GM18861 (cell line): ENCODE results near the gene ULK4.
"Not testable (repeated sequence)": the region's sequence is repeated elsewhere in the genome, so short reads cannot be mapped to it uniquely, and the experiment has no call there.

Source experiments
- ATAC-seq: cut with Tn5 transposase; IDR thresholded peaks from one replicate; pipeline ENCODE4 v1.9.1; 2021; ENCODE audit not compliant: unreplicated experiment

Gene ULK4

DNA sequence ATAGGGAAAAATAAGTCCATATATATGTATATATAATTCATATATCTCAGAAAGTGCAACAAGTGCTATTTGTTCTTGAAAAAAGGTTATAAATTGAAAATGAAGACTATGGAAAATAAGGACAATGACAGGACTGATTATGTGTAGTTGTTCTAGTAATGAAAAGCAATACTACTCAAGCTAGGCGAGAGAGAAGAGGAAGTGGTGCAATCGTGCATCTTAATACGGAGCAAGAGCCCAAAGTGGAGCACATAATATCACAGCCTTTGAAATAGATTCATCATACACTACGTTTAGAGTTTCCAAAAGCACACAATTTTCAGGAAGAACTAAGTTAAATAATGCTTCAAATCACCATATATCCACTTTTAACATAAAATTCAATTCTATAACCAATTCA is 87.9 kb downstream of the ULK4 start:
- ATAC-seq = no peak

DNA sequence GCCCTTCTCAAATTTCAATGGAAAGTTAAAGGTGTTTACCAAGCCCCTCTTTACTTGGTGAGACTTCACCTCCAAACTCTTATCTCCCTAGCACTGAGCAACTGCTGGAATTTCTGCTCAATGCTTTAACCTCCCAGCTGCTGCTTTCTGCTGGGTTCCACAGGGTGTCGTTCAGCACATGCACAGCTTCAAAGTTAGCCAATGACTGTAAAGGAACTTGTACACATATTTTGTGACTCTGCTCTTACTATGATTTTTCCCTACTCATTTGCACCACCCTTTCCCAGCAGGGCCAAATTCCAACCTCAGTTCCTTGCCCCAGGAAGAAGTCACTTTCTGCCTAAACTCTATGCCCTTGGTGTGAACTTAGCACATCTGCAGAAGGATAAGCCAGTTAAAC is 89.7 kb downstream of the ULK4 start:
- no peak for ATAC-seq

DNA sequence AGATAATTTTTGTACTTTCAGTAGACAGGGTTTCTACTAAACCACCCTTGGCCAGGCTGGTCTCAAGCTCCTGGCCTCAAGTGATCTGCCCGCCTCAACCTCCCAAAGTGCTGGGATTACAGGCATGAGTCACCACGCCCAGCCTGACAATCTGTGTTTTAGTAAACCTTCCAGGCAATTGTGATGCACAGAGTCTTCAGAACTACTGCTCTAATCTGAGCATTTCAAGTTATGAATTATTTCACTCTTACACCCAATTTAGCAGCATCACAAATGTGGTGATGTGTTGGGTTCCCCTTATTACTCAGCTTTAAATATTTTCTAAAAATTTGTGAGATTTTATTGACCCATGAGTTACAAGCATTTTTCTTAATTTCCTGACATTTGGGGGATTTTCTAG is 94.4 kb downstream of the ULK4 start:
- no peak for ATAC-seq

DNA sequence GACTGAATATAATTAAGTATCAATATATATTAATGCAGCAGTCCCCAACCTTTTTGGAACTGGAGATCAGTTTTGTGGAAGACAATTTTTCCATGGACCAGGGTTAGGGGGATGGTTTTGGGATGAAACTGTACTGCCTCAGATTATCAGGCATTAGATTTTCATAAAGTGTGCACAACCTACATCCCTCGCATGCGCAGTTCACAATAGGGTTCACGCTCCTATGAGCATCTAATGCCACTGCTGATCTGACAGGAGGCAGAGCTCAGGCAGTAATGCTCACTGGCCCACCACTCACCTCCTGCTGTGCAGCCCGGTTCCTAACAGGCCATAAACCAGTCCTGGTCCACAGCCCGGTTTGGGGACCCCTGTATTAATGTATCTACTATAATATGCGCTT is 95.6 kb downstream of the ULK4 start:
- no peak for ATAC-seq

DNA sequence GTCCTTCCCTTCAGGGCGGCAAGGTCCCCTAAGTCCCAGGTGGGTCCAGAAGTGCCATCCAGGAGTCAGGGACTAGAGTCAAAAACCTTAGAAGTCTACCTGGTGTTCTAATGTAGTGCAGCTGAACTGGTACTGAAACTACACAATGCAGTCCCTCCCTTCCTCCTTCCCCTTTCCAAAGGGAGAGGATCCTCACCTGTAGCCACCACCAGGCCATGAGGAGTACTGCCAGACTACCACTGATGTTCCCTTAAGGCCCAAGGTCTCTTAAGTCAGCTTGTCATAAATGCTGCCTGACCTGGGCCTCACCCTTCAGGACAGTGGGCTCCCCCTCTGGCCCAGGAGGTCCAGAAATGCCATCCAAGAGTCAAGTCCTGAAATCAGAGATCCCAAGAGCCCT is 98.9 kb downstream of the ULK4 start:
- ATAC-seq = no peak

DNA sequence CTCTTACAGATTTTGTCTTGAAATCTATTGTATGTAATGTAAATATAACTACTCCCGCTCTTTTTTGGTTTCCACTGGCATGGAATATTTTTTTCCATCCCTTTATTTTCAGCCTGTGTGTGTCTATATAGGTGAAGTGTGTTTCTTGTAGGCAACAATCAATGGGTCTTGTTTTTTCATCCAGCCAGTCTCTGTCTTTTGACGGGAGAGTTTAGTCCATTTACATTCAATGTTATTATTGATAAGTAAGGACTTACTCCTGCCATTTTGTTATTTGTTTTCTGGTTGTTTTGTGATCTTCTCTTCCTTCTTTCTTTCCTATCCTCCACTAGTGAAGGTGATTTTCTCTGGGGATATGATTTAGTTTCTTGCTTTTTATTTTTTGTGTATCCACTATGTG is 101.4 kb downstream of the ULK4 start:
- ATAC-seq = not testable (repeated sequence)

DNA sequence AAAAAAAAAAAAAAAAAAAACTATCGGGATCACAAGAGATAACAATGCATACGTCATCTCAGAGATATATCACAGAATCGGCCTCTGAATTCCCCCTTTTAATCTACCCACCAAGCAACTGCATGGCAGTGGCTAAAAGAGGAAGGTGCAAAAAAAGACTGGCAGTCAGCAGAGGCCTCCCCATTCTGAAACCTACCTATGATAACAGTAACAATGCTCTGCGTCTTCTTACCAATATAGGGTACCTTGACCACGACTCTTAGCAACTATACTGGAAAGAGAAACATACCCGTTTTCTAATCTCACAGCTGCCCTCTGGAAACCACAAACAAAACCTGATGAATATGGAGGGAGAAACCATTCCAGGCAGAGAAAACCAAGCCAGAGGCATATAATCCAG is 106.9 kb downstream of the ULK4 start:
- no peak for ATAC-seq

DNA sequence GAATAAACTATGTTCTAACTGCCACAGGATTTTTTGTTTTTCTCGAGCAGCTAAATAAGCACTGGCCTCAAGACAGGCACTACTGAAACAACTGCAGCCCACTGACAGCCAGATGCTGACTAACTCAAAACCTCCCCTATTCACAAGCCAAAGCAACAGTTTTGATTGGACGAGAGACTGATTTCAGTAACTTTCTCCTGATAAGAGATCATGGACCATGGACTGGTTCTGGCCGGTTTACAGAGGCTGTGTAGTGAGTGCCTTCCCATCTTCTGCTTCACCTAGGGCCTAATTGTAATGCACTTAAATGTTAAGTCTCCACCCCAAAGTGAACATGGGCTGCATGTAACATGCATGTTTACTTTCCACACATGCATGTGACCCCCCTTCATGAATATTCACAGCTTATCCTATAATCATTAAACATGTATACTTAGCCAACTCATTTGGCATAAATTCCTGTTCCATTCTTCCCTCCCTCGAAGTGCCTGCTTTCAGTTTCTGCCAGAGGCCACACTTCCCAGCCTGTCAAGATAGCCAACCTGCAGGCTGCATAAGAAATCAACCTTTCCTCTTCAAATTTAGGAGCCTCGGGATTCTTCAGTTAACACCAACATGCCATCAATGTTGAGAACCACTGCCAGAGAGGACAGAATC is 108.2 kb downstream of the ULK4 start:
- no peak for ATAC-seq

DNA sequence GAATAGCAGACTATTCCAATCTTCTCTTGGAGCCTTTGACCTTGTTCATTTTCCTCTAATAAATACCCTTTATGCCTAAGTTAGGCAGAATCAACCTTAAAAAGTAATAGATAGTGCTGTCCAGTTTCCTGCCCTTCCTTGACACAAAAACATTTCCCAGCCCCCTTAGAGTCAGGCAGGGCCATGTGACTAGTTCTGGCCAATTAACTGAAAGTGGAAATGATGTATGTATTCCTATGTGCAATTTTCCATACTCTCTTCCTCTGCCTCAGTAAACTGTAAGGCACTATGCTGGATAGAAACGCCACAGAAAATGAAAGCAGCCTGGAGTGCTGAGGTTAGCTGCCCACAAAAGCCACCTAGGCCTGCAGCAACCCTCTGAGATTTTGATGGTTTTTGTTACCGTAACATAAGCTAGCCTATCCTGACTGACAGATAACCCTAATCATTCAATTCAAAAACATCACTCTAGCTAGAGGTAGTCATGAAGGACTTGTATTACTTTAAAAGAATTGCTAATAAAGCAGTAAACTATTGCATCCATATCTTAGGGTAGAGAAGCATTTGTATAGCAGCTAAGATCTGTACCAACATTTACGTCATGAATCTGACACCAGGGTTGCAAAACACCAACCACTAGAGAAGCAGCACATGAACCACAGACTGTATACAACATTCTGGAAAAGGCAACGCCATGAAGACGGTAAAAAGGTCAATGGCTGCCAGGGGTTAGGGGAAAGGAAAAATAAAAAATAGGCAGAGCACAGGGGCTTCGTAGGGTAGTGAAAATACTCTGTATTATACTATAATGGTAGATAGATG is 112.9 kb downstream of the ULK4 start:
- ATAC-seq = no peak

DNA sequence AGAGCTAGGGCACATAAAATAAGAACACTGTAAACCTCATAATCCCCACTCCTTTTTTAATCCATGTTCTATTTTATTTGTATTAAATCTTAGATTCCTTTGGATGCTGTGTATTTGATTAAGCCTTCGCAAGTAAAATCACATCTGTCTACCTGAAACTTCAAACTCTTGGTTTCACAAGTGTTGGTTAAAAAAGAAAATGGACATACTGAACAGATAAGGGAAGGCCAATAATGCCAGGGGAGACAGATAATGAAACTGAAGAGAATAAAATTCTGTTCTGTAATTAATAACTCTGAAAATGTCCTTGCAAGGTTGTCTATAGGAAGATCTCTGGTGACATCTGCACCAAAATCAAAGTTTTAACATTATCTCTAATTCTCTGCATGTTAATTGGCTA is 114.2 kb downstream of the ULK4 start:
- no peak for ATAC-seq

DNA sequence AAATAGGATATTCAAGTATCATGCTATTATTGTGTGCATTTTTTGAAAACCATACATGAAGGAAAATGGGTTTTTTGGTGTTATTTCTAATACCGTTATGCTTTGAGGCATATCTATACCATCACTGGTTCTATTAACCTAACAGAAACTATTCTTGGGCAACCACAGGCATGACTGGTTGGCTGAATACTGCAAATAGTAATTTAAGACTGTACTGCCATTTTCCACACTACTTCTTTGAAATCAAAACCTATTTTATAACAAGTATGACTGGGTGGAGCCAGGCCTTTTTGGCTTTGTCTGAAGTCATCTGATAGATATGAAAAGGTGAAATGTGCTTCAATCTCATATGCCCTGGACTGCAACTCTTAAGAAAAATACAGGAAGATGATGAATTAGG is 115.1 kb downstream of the ULK4 start:
- peak; percentile 69 for ATAC-seq

DNA sequence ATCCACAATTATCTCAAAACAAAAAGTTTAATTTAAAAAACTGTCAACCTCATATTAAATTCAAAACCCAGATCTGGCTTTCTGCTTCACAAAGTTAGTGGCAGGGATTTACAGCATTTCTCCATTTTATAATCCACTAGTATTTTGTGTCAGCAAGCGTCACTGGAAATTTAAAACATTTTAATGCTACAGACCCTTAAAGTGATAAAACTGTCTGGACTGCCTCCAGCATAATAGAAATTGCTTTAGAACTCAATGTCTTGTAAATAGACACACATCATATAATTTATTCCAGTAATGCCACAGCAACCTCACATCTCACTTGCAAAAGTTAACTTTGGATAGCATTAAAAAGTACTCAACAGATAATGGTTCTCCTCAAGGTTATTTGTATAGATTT is 116.1 kb downstream of the ULK4 start:
- ATAC-seq = no peak

DNA sequence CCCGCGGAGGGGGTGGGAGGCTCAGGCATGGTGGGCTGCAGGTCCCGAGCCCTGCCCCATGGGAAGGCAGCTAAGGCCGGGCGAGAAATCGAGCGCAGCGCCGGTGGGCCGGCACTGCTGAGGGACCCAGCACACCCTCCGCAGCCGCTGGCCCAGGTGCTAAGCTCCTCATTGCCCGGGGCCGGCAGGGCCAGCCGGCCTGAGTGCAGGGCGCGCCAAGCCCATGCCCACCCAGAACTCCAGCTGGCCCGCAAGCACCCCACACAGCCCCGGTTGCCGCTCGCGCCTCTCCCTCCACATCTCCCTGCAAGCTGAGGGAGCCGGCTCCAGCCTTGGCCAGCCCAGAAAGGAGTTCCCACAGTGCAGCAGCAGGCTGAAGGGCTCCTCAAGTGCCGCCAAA is 117.6 kb downstream of the ULK4 start:
- ATAC-seq = not testable (repeated sequence)

DNA sequence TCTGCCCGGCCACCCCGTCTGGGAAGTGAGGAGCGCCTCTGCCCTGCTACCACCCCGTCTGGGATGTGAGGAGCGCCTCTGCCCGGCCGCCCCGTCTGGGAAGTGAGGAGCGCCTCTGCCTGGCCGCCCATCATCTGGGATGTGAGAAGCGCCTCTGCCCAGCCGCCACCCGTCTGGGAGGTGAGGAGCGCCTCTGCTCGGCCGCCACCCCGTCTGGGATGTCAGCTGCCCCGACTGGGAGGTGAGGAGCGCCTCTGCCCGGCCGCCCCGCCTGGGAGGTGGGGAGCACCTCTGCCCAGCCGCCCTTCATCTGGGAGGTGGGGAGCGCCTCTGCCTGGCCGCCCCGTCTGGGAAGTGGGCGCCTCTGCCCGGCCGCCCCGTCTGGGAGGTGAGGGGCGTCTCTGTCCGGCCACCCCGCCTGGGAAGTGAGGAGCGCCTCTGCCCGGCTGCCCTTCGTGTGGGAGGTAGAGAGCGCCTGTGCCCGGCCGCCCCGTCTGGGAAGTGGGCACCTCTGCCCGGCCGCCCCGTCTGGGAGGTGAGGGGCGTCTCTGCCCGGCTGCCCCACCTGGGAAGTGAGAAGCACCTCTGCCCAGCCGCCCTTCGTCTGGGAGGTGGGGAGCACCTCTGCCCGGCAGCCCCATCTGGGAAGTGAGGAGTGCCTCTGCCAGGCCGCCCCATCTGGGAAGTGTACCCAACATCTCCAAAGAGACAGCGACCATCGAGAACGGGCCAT is 120.8 kb downstream of the ULK4 start:
- not testable (repeated sequence) for ATAC-seq

DNA sequence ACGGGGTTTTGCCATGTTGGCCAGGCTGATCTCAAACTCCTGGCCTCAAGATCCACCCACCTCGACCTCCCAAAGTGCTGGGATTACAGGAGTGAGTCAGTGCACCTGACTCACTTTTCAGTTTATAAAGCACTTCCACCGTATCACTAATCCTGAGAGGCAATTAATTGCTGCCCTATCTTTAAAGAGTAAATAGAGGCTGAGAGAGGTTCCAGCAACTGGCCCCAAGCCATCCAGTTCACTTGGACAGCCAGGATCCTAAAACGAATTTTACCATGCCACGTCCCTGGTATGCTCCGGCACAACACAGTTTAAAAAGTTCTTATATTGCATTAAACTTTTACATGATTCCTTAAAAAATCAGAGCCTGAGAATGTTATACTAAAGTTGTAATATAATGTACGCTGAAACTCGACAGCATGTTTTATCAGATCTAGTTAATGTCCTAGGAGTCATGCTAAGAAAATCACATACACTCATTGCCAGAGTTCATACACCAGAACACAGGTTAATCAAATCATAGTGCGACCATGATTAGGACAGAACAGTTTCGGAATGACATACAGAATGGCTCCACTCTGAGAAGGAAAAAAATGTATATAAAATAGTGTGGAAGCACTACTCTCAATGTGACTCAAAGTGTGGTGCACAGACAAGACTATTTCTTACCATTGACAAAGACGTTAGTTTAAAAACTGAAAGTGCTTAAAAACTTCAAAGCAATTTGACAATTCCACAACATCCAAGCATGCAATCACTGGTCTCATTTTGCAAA is 125.4 kb downstream of the ULK4 start:
- no peak for ATAC-seq

DNA sequence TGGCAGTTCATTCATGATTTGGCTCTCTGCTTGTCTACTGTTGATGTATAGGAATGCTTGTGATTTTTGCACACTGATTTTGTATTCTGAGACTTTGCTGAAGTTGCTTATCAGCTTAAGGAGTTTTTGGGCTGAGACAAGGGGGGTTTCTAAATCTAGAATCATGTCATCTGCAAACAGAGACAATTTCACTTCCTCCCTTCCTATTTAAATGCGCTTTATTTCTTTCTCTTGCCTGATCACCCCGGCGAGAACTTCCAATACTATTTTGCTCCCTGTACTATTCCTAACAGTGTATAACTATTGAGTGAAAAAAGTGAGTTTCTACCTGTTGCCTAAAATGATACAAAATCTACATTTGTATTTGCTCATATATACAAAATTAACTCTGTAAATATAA is 128.3 kb downstream of the ULK4 start:
- no peak for ATAC-seq

DNA sequence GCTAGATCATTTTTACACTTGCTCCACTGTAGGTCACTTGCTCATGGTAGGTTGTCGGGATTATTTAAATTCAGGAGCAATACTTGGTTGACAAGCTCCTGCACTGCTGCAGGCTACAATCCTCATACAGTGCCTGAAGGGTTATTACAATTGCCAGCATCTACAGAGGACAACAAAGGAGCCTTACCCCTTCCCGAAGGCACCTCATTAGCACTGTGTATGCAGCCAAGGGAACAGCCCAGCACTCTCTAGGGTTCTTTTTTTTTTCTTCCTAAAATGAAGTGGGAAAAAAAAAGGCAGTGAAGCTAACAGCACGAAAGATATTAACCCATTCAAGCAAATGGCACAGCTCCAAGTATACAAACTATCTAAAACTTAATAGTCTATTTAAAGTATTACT is 142.7 kb downstream of the ULK4 start:
- ATAC-seq = no peak

DNA sequence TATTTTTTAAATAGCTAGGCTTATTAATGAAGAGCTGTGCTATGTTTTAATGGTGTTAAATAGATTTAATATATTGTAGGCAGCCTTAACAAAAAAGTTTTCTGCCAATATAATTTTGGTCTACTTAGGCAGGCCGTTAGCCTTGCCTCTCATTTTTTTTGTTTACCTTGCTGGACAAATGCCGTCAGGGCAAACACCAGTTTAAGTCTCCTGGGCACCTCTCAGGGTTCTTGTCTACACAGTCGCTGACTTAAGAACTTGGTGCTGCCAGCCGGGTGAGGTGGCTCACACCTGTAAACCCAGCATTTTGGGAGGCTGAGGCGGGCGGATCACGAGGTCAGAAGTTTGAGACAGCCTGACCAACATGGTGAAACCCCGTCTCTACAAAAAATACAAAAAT is 153.3 kb downstream of the ULK4 start:
- no peak for ATAC-seq

DNA sequence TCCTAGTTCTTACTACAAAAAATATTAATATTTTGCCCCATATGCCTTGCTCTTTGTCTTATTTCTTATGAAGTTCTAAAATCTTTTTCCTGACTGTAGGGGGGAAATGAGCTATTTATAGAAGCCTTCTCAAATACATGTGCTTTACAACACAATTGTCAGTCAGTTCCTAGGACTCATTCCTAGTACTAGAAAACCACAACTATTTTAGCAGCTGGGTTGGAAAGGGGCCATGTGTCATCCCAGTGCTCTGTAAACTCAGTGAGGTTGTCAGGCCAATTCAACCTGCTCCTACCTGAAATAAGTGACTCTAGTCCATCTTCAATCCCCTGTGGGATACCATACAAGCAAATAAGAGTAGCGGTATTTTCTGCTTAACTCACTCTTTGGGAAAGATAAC is 153.8 kb downstream of the ULK4 start:
- no peak for ATAC-seq

DNA sequence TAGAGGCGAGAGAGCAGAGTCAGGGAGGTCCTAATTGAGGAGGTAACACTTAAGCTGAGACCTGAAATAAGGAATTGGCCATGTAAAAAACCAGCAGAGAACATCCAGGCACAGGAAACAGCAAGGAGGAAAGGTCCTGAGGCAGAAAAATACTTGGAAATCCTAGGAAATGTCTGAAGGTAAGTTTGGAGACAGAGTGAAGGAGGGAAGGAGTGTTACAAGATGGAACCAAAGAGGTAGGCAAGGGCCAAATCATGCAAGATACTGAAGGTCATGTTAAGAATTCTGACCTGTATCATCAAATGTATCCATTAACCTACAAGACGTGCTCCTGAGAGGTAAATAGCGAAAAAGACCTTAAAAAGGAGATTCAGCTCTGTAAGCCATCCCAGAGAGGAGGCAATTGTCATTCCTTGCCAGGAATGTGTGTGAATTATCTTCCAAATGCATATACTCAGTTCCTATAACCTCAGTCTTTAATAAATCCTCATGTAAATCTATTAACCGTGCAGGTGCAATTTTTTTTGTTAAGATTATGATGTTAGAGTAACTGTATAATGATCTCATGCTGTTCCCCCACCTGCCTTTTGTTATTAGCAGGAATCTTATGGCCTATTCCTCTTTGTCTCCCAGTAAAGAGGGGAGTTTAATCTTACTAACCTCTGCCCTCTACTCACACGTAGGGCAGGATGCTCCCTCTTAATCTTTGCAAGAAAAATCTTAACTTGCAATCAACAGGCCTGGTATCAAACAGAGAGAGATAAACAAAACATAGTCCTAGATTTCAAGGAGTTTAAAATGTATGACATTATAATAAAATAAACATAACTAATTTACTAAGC is 166.9 kb downstream of the ULK4 start:
- ATAC-seq = no peak
